Hepatocyte (in vitro differentiated cells): ENCODE results near the gene SNRPA1. TPM values are rescaled to one million over a fixed set of nuclear protein-coding genes. Genes with fewer than 3 reads are reported as not detected.
"Not testable (repeated sequence)": the region's sequence is repeated elsewhere in the genome, so short reads cannot be mapped to it uniquely, and the experiment has no call there.

Source experiments
- DNase-seq: peaks from one replicate; pipeline ENCODE4 v3.0.0-alpha.2; 2016; ENCODE audit warnings: low spot score
- H2AFZ ChIP-seq: fragments of 200-600 bp; sonication (generic); 2 replicates; pipeline ENCODE4 v1.6.0; 2016; ENCODE audit warnings: antibody characterized with exemption, mild to moderate bottlenecking
- H3K27ac ChIP-seq: fragments of 200-600 bp; sonication (generic); 2 replicates; pipeline ENCODE4 v1.5.1; 2016; ENCODE audit warnings: mild to moderate bottlenecking
- H3K27me3 ChIP-seq: fragments of 200-600 bp; sonication (generic); 2 replicates; pipeline ENCODE4 v1.6.1; 2016
- H3K36me3 ChIP-seq: fragments of 200-600 bp; sonication (generic); replicated peaks from 2 replicates; pipeline ENCODE4 v1.5.1; 2016; ENCODE audit warnings: low read depth; ENCODE audit not compliant: insufficient read depth
- H3K4me1 ChIP-seq: fragments of 200-600 bp; sonication (generic); 2 replicates; pipeline ENCODE4 v1.5.1; 2016; ENCODE audit warnings: mild to moderate bottlenecking, moderate library complexity; ENCODE audit not compliant: insufficient read depth
- H3K4me2 ChIP-seq: fragments of 200-600 bp; sonication (generic); 2 replicates; pipeline ENCODE4 v1.6.0; 2016
- H3K4me3 ChIP-seq: fragments of 200-600 bp; sonication (generic); 2 replicates; pipeline ENCODE4 v1.5.1; 2016; ENCODE audit warnings: mild to moderate bottlenecking
- H3K79me2 ChIP-seq: fragments of 200-600 bp; sonication (generic); 2 replicates; pipeline ENCODE4 v1.6.0; 2017; ENCODE audit warnings: mild to moderate bottlenecking
- H3K9me2 ChIP-seq: fragments of 200-600 bp; sonication (generic); replicated peaks from 2 replicates; pipeline ENCODE4 v1.6.0; 2017; ENCODE audit warnings: mild to moderate bottlenecking; ENCODE audit not compliant: insufficient read depth
- H3K9me3 ChIP-seq: fragments of 200-600 bp; sonication (generic); 2 replicates; pipeline ENCODE4 v1.5.1; 2016; ENCODE audit warnings: low read depth, mild to moderate bottlenecking
- H4K20me1 ChIP-seq: fragments of 200-600 bp; sonication (generic); 2 replicates; pipeline ENCODE4 v1.6.0; 2016; ENCODE audit warnings: mild to moderate bottlenecking; ENCODE audit not compliant: insufficient read depth, poor library complexity, severe bottlenecking
- CTCF ChIP-seq: fragments of 200-600 bp; sonication (generic); IDR thresholded peaks from 2 replicates; pipeline ENCODE4 v1.5.1; 2016; ENCODE audit warnings: antibody characterized with exemption, mild to moderate bottlenecking; ENCODE audit not compliant: poor library complexity
- EZH2 ChIP-seq: fragments of 200-600 bp; sonication (generic); IDR thresholded peaks from 2 replicates; pipeline ENCODE4 v1.6.1; 2016; ENCODE audit warnings: antibody characterized with exemption, mild to moderate bottlenecking, borderline replicate concordance
- EZH2phosphoT487 ChIP-seq: fragments of 200-600 bp; sonication (generic); IDR thresholded peaks from one replicate; pipeline ENCODE4 v1.6.1; 2018; ENCODE audit warnings: antibody characterized with exemption, mild to moderate bottlenecking, low read depth, moderate library complexity; ENCODE audit not compliant: unreplicated experiment, severe bottlenecking
- WGBS: methylation state at CpG from one replicate; pipeline ENCODE4 v1.1.6; 2016; ENCODE audit warnings: low lambda C conversion rate; ENCODE audit errors: missing lambda C conversion rate; 5-methylcytosine and 5-hydroxymethylcytosine counted together
- polyA plus RNA-seq: library from polyadenylated mRNA; unstranded; fragments of >200 nt; fragmentation: Nextera tagmentation; extraction: Ambion mirVana; gene quantifications from 2 replicates; pipeline ENCODE4 v1.2.1, GENCODE V29; 2016
- total RNA-seq: library from RNA; depleted of rRNA; stranded (reverse); fragments of >200 nt; gene quantifications from 2 replicates; pipeline ENCODE4 v1.2.3, GENCODE V29; 2014

The SNRPA1 gene
- total and polyA plus RNA-seq, 2 experiments from 2014 or later = 54.7 to 110 TPM

- DNase-seq = peak; percentile 26
- no peak for TF ChIP-seq EZH2phosphoT487
- no peak for TF ChIP-seq CTCF
- no peak for TF ChIP-seq EZH2
- WGBS = 3% methylated on average over 20 of the region's 20 CpGs
- Histone ChIP-seq H3K27me3 (no peaks in the 10 kb centered on the region), H3K9me3 (no peaks in the 10 kb centered on the region), H3K4me1 (peaks cover 21% of the 10 kb centered on the region), H4K20me1 (peaks cover 28% of the 10 kb centered on the region), H3K79me2 (peaks cover 51% of the 10 kb centered on the region), H3K4me3 (peak overlapping the region; percentile 69), H3K4me2 (peak overlapping the region; percentile 86), H3K27ac (peak overlapping the region; percentile 98), H2AFZ (peak overlapping the region; percentile 64), H3K9me2 (no peaks in the 10 kb centered on the region), H3K36me3 (no peaks in the 10 kb centered on the region)
Measured at GRCh38 chr15:101295607-101296161, 636 bp upstream of the SNRPA1 start.

GRCh38 chr15:101293122-101293521 lies 1.9 kb downstream of the SNRPA1 start:
- no peak for TF ChIP-seq EZH2phosphoT487
- TF ChIP-seq CTCF = no peak
- no peak for TF ChIP-seq EZH2
- DNase-seq = no peak
- Histone ChIP-seq H3K79me2 (peaks cover 74% of the 10 kb centered on the region), H3K4me1 (peaks cover 21% of the 10 kb centered on the region), H3K27me3 (no peaks in the 10 kb centered on the region), H3K4me3 (peak overlapping the region; percentile 79), H3K27ac (peak overlapping the region; percentile 98), H3K4me2 (peak overlapping the region; percentile 93), H4K20me1 (peaks cover 28% of the 10 kb centered on the region), H3K36me3 (no peaks in the 10 kb centered on the region), H3K9me3 (no peaks in the 10 kb centered on the region), H3K9me2 (no peaks in the 10 kb centered on the region), H2AFZ (no peak overlapping the region)
- 76% methylated on average over 10 of the region's 10 CpGs for WGBS

- peak; percentile 72 for DNase-seq
- TF ChIP-seq CTCF (peak; percentile 57), EZH2 (no peak), EZH2phosphoT487 (no peak)
- Histone ChIP-seq H3K4me2 (no peak overlapping the region), H4K20me1 (peaks cover 28% of the 10 kb centered on the region), H3K4me3 (no peak overlapping the region), H3K9me3 (no peaks in the 10 kb centered on the region), H2AFZ (no peak overlapping the region), H3K79me2 (peaks cover 85% of the 10 kb centered on the region), H3K9me2 (no peaks in the 10 kb centered on the region), H3K27me3 (no peaks in the 10 kb centered on the region), H3K36me3 (no peaks in the 10 kb centered on the region), H3K27ac (no peak overlapping the region), H3K4me1 (peaks cover 8% of the 10 kb centered on the region)
- WGBS = 89% methylated on average over 8 of the region's 8 CpGs
Measured at GRCh38 chr15:101288905-101289513, 6.0 kb downstream of the SNRPA1 start.

- not testable (repeated sequence) for H2AFZ ChIP-seq, H3K36me3 ChIP-seq, H3K4me3 ChIP-seq, H3K4me1 ChIP-seq, H3K9me3 ChIP-seq, H3K4me2 ChIP-seq, H3K27ac ChIP-seq, DNase-seq, H3K27me3 ChIP-seq, H3K9me2 ChIP-seq
- WGBS = 96% methylated on average over 6 of the region's 6 CpGs
- Histone ChIP-seq H4K20me1 (peaks cover 13% of the 10 kb centered on the region), H3K79me2 (peaks cover 68% of the 10 kb centered on the region)
Measured at GRCh38 chr15:101287342-101287741, 7.7 kb downstream of the SNRPA1 start.
